AG10803 (cell line): Measurements from ENCODE around the gene FTCD.

Experiments used
- DNase-seq: peaks from one replicate; pipeline ENCODE4 v3.0.0; 2010; ENCODE audit warnings: low read depth
- H3K4me3 ChIP-seq: 2 replicates; pipeline ENCODE4 v1.5.1; 2011; ENCODE audit warnings: mild to moderate bottlenecking, low read length, control low read depth
- TF ChIP-seq, protein P1 (sequence below): conservative IDR thresholded peaks from 2 replicates; pipeline ENCODE4 v1.5.1; 2011; ENCODE audit warnings: mild to moderate bottlenecking, low read length, control low read depth, inconsistent platforms

The FTCD gene

GRCh38 chr21:46196733-46197132 is 41.4 kb upstream of the FTCD start:
- H3K4me3 ChIP-seq = no peak overlapping the region
- no peak for DNase-seq
- TF ChIP-seq, protein P1, sequence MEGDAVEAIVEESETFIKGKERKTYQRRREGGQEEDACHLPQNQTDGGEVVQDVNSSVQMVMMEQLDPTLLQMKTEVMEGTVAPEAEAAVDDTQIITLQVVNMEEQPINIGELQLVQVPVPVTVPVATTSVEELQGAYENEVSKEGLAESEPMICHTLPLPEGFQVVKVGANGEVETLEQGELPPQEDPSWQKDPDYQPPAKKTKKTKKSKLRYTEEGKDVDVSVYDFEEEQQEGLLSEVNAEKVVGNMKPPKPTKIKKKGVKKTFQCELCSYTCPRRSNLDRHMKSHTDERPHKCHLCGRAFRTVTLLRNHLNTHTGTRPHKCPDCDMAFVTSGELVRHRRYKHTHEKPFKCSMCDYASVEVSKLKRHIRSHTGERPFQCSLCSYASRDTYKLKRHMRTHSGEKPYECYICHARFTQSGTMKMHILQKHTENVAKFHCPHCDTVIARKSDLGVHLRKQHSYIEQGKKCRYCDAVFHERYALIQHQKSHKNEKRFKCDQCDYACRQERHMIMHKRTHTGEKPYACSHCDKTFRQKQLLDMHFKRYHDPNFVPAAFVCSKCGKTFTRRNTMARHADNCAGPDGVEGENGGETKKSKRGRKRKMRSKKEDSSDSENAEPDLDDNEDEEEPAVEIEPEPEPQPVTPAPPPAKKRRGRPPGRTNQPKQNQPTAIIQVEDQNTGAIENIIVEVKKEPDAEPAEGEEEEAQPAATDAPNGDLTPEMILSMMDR = no peak

DNA sequence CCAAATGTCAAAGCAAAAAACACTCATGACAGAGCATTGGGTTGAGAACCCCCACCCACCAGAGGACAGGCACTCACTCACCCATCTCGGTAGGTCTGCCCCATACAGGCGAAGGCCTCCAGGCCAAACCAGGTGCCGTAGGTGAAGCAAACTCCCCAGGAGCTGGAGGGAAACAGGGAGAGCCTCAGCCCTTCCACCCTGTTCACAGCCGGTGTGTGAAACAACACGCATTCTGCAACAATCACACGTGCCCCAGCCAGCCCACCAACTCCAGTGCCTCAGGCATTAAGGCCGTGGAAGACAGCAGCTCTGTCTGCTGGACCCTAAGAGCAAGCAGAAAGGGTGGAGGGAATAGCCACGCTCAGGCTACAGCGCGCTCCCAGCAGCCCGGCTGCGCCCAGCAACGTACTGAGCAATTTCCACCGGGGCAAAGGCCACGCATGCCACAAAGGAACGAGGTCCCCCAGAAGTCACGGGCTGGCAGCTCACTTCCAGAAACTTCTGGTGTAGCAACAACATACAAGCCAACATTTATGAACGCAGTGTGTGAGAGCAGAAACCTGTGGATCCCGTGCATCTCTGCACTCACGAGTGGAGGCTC is 40.3 kb upstream of the FTCD start:
- TF ChIP-seq, protein P1 = no peak
- no peak overlapping the region for H3K4me3 ChIP-seq
- DNase-seq = no peak

GRCh38 chr21:46194374-46195334 is 39.3 kb upstream of the FTCD start:
- TF ChIP-seq, protein P1 = no peak
- H3K4me3 ChIP-seq = no peak overlapping the region
- DNase-seq = no peak

- H3K4me3 ChIP-seq = no peak overlapping the region
- TF ChIP-seq, protein P1 = no peak
- DNase-seq = no peak
These were observed 38.5 kb upstream of the FTCD start for GRCh38 chr21:46193829-46194373.

- DNase-seq = no peak
- TF ChIP-seq, protein P1 = no peak
- H3K4me3 ChIP-seq = no peak overlapping the region
These were observed 36.6 kb upstream of the FTCD start for GRCh38 chr21:46191686-46192575.

GRCh38 chr21:46191257-46191685 is 35.9 kb upstream of the FTCD start:
- no peak overlapping the region for H3K4me3 ChIP-seq
- DNase-seq = peak; percentile 81
- TF ChIP-seq, protein P1 = no peak
